Sigmoid colon (tissue), 4 donors: ENCODE results near the gene TNRC6A.

Source experiments
- EP300 ChIP-seq, 4 donors: sonication (generic); formaldehyde crosslinking; IDR thresholded peaks; one replicate each; pipeline ENCODE4 v1.6.1; 2017; ENCODE audit warnings: antibody characterized with exemption in 4 of 4
- POLR2A ChIP-seq, 2 donors: fragments of 450-650 bp; IDR thresholded peaks; one replicate each; pipeline ENCODE4 v1.6.1; 2016; ENCODE audit warnings: antibody characterized with exemption in 2 of 2, mild to moderate bottlenecking in 2 of 2, moderate library complexity in 2 of 2
- POLR2AphosphoS5 ChIP-seq, 4 donors: sonication (generic); formaldehyde crosslinking; IDR thresholded peaks; one replicate each; pipeline ENCODE4 v1.6.1; 2017; ENCODE audit warnings: antibody characterized with exemption in 4 of 4
- TF ChIP-seq, protein P1 (sequence below), 4 experiments: fragments of 450-650 bp in 3 of 4; fragments of 200-600 bp in 1 of 4; IDR thresholded peaks; one replicate each; pipeline ENCODE4 v1.5.1; 2016 to 2019; ENCODE audit warnings: antibody characterized with exemption in 4 of 4, mild to moderate bottlenecking in 3 of 4, moderate library complexity in 2 of 4

DNA sequence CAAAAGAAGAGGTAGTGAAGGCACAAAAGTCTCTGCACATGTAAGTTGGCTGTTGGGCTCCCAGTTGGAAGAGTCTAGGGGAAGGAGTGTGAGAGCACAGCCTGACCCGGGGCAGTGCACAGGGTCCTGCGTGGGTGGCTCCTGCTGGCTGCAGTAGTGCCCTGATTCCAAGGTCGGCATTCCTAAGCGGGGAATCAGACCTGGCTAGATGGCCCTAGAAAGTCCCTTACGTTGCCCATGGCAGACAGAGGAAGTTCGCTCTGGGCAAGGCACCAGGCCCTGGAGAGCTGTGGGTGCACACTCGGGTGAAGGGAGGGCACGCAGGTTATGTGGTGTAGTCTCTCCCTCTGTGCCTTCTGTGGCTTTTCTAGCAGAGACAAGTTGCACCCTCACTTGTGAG lies 93.5 kb downstream of the TNRC6A start:
- TF ChIP-seq, protein P1, sequence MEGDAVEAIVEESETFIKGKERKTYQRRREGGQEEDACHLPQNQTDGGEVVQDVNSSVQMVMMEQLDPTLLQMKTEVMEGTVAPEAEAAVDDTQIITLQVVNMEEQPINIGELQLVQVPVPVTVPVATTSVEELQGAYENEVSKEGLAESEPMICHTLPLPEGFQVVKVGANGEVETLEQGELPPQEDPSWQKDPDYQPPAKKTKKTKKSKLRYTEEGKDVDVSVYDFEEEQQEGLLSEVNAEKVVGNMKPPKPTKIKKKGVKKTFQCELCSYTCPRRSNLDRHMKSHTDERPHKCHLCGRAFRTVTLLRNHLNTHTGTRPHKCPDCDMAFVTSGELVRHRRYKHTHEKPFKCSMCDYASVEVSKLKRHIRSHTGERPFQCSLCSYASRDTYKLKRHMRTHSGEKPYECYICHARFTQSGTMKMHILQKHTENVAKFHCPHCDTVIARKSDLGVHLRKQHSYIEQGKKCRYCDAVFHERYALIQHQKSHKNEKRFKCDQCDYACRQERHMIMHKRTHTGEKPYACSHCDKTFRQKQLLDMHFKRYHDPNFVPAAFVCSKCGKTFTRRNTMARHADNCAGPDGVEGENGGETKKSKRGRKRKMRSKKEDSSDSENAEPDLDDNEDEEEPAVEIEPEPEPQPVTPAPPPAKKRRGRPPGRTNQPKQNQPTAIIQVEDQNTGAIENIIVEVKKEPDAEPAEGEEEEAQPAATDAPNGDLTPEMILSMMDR (IDR thresholded peaks at IDR 0.05): no peak
- TF ChIP-seq POLR2A (IDR thresholded peaks at IDR 0.05) (no peak), EP300 (IDR thresholded peaks at IDR 0.05) (no peak), POLR2AphosphoS5 (IDR thresholded peaks at IDR 0.05) (no peak)
